Liver (tissue), 9 donors: Measurements from ENCODE around the gene SPRED1. TPM values are rescaled to one million over a fixed set of nuclear protein-coding genes. Genes with fewer than 3 reads are reported as not detected.

Source experiments
- DNase-seq: peaks from one replicate; pipeline ENCODE4 v3.0.0-alpha.2; 2017; ENCODE audit warnings: low spot score
- H3K27ac ChIP-seq, 2 donors: one replicate each; pipeline ENCODE4 v1.7.0; 2013; ENCODE audit warnings: inconsistent platforms in 2 of 2, low read length in 2 of 2, control low read depth in 1 of 2, low read depth in 1 of 2, mild to moderate bottlenecking in 1 of 2
- H3K27me3 ChIP-seq, 4 donors: one replicate each; pipeline versions ENCODE4 v1.6.1 to v1.7.0; 2013; ENCODE audit warnings: low read length in 3 of 4, inconsistent platforms in 1 of 4, mild to moderate bottlenecking in 1 of 4, moderate library complexity in 1 of 4; ENCODE audit not compliant: control insufficient read depth in 4 of 4, insufficient read depth in 4 of 4
- H3K36me3 ChIP-seq, 4 donors: one replicate each; pipeline versions ENCODE4 v1.6.1 to v1.7.0; 2013; ENCODE audit warnings: low read length in 3 of 4, mild to moderate bottlenecking in 3 of 4, low read depth in 1 of 4, moderate library complexity in 1 of 4; ENCODE audit not compliant: control insufficient read depth in 4 of 4, insufficient read depth in 3 of 4
- H3K4me1 ChIP-seq, 4 donors: one replicate each; pipeline versions ENCODE4 v1.6.1 to v1.7.0; 2013; ENCODE audit warnings: low read length in 3 of 4, mild to moderate bottlenecking in 3 of 4, moderate library complexity in 1 of 4; ENCODE audit not compliant: control insufficient read depth in 4 of 4, insufficient read depth in 4 of 4
- H3K4me3 ChIP-seq, 3 donors: one replicate each; pipeline versions ENCODE4 v1.6.1 to v1.7.0; 2013; ENCODE audit warnings: low read length in 3 of 3, control low read depth in 1 of 3, low read depth in 1 of 3, mild to moderate bottlenecking in 1 of 3
- H3K9ac ChIP-seq, 2 donors: one replicate each; pipeline ENCODE4 v1.7.0; 2013; ENCODE audit warnings: low read length in 2 of 2, mild to moderate bottlenecking in 2 of 2, moderate library complexity in 2 of 2, control low read depth in 1 of 2, low read depth in 1 of 2
- H3K9me3 ChIP-seq, 4 donors: one replicate each; pipeline versions ENCODE4 v1.6.1 to v1.7.0; 2013; ENCODE audit warnings: low read length in 3 of 4; ENCODE audit not compliant: control insufficient read depth in 4 of 4
- ATF3 ChIP-seq: IDR thresholded peaks from 2 replicates; pipeline ENCODE4 v1.6.1; 2016; ENCODE audit warnings: antibody characterized with exemption
- CTCF ChIP-seq: fragments of 150-350 bp; IDR thresholded peaks from 2 replicates; pipeline ENCODE4 v1.5.1; 2017; ENCODE audit warnings: improper control_type of control experiment, low read depth, low read length; ENCODE audit not compliant: missing input control
- EGR1 ChIP-seq, 2 donors: IDR thresholded peaks; 2 replicates each; pipeline ENCODE4 v1.6.1; 2016 to 2018; ENCODE audit warnings: antibody characterized with exemption in 2 of 2, low read depth in 2 of 2
- FOXA1 ChIP-seq: IDR thresholded peaks from 2 replicates; pipeline ENCODE4 v1.6.1; 2016; ENCODE audit warnings: antibody characterized with exemption
- FOXA2 ChIP-seq: IDR thresholded peaks from 2 replicates; pipeline ENCODE4 v1.6.1; 2016; ENCODE audit warnings: antibody characterized with exemption
- GABPA ChIP-seq, 2 donors: IDR thresholded peaks in 1 of 2; conservative IDR thresholded peaks in 1 of 2; 2 replicates each; pipeline ENCODE4 v1.6.1; 2016; ENCODE audit warnings: antibody characterized with exemption in 2 of 2, mild to moderate bottlenecking in 1 of 2, moderate library complexity in 1 of 2
- HNF4A ChIP-seq, 2 donors: conservative IDR thresholded peaks; 2 replicates each; pipeline ENCODE4 v1.6.1; 2016; ENCODE audit warnings: antibody characterized with exemption in 2 of 2, mild to moderate bottlenecking in 2 of 2
- HNF4G ChIP-seq: IDR thresholded peaks from 2 replicates; pipeline ENCODE4 v1.6.1; 2016; ENCODE audit warnings: antibody characterized with exemption
- JUND ChIP-seq, 2 donors: IDR thresholded peaks; 2 replicates each; pipeline ENCODE4 v1.6.1; 2016; ENCODE audit warnings: antibody characterized with exemption in 2 of 2
- MAX ChIP-seq: IDR thresholded peaks from 2 replicates; pipeline ENCODE4 v1.6.1; 2016; ENCODE audit warnings: antibody characterized with exemption
- RAD21 ChIP-seq, 2 donors: IDR thresholded peaks; 2 replicates each; pipeline ENCODE4 v1.6.1; 2016; ENCODE audit warnings: antibody characterized with exemption in 2 of 2, mild to moderate bottlenecking in 2 of 2
- REST ChIP-seq: IDR thresholded peaks from 2 replicates; pipeline ENCODE4 v1.6.1; 2016; ENCODE audit warnings: antibody characterized with exemption, mild to moderate bottlenecking
- SP1 ChIP-seq: IDR thresholded peaks from 2 replicates; pipeline ENCODE4 v1.6.1; 2018; ENCODE audit warnings: antibody characterized with exemption, mild to moderate bottlenecking
- TAF1 ChIP-seq: conservative IDR thresholded peaks from 2 replicates; pipeline ENCODE4 v1.6.1; 2016; ENCODE audit warnings: antibody characterized with exemption, mild to moderate bottlenecking
- YY1 ChIP-seq: IDR thresholded peaks from 2 replicates; pipeline ENCODE4 v1.6.1; 2016; ENCODE audit warnings: antibody characterized with exemption, mild to moderate bottlenecking
- ZBTB33 ChIP-seq: IDR thresholded peaks from 2 replicates; pipeline ENCODE4 v1.6.1; 2016; ENCODE audit warnings: antibody characterized with exemption
- WGBS: extraction: QIAGEN DNeasy Blood & Tissue Kit; methylation state at CpG from one replicate; pipeline ENCODE4 v1.1.7; 2013; 5-methylcytosine and 5-hydroxymethylcytosine counted together
- polyA plus RNA-seq, 2 donors: library from polyadenylated mRNA; stranded (reverse) in 1 of 2; unstranded in 1 of 2; fragments of 200-250 nt in 1 of 2; fragments of >200 nt in 1 of 2; fragmentation: Nextera tagmentation in 1 of 2; extraction: Ambion mirVana in 1 of 2; gene quantifications; one replicate each; pipeline versions ENCODE4 v1.2.1 to v1.2.3, GENCODE V29; 2013 to 2015
- total RNA-seq, 2 donors: library from RNA; depleted of rRNA; stranded (reverse); fragments of >200 nt; gene quantifications; one replicate each; pipeline ENCODE4 v1.2.3, GENCODE V29; 2014
- donor health status: healthy.
- donor health status: healthy.
- donor health status: healthy.
- donor health status: healthy.
- donor health status: healthy.

SPRED1 gene
- total and polyA plus RNA-seq, 4 donors: 1.2 to 7.7 (median 4.4) TPM

GRCh38 chr15:38406436-38406835, 153.8 kb downstream of the SPRED1 start:
- no peaks in the 10 kb centered on the region for H3K27me3 ChIP-seq
- H3K9me3 ChIP-seq: no peaks in the 10 kb centered on the region
- H3K9ac ChIP-seq: no peak overlapping the region
- no peaks in the 10 kb centered on the region for H3K4me1 ChIP-seq
- no peak overlapping the region for H3K4me3 ChIP-seq
- DNase-seq: no peak
- no peaks in the 10 kb centered on the region for H3K36me3 ChIP-seq
- TF ChIP-seq TAF1 (no peak), ZBTB33 (no peak), GABPA (IDR thresholded peaks at IDR 0.05 in 1 of 2, conservative IDR thresholded peaks at IDR 0.05 in 1 of 2) (no peak), JUND (IDR thresholded peaks at IDR 0.05) (no peak), MAX (no peak), YY1 (no peak), EGR1 (IDR thresholded peaks at IDR 0.05; ENCODE audit: low read depth in 2 of 2) (no peak), REST (no peak), ATF3 (no peak), CTCF (no peak), RAD21 (IDR thresholded peaks at IDR 0.05) (no peak), FOXA2 (no peak), FOXA1 (no peak), HNF4A (conservative IDR thresholded peaks at IDR 0.05) (no peak), HNF4G (no peak), SP1 (no peak)
- WGBS: 71% methylated on average over 7 of the region's 7 CpGs
- H3K27ac ChIP-seq: no peak overlapping the region

Other genes with a start within 250 kb of the SPRED1 start
- gene FAM98B, start 201.3 kb downstream of the SPRED1 start, total RNA-seq: 10 to 100 TPM in 1 of 2 donors, 1 to 10 TPM in 1; 5.9 to 12.2 TPM
- gene FAM98B, start 201.3 kb downstream of the SPRED1 start, polyA plus RNA-seq: 1 to 10 TPM; 1.5 to 2.7 TPM